ENCODE measurements around the gene VPS41. TPM values are rescaled to one million over a fixed set of nuclear protein-coding genes. Genes with fewer than 3 reads are reported as not detected.

Gene VPS41
- total and polyA plus RNA-seq, 2 of the 13 experiments (the other 11 are each of a cell fraction or from before 2014, with no cell fraction given) = 12.1 to 43.4 TPM

GRCh38 chr7:38677981-38678697 lies 230.9 kb downstream of the VPS41 start:
- TF ChIP-seq ZBTB3 (CRISPR knock-in tag; IDR thresholded peaks at IDR 0.05; ENCODE audit: borderline replicate concordance, low read depth) = no peak
- no peak for TF ChIP-seq PITX1 (CRISPR knock-in tag; IDR thresholded peaks at IDR 0.05)
- TF ChIP-seq TIGD3 (CRISPR knock-in tag; IDR thresholded peaks at IDR 0.05; ENCODE audit: borderline replicate concordance) = no peak
- no peak for TF ChIP-seq ZNF138 (CRISPR knock-in tag; IDR thresholded peaks at IDR 0.05; ENCODE audit: low read depth)
- no peak for TF ChIP-seq GATAD1 (CRISPR knock-in tag; IDR thresholded peaks at IDR 0.05)
- no peak for TF ChIP-seq ARID5B (CRISPR knock-in tag; IDR thresholded peaks at IDR 0.05)
- TF ChIP-seq ZNF552 (CRISPR knock-in tag; IDR thresholded peaks at IDR 0.05; ENCODE audit: borderline replicate concordance) = no peak
- TF ChIP-seq ZSCAN20 (CRISPR knock-in tag; IDR thresholded peaks at IDR 0.05; ENCODE audit: borderline replicate concordance) = no peak
- H4K20me1 ChIP-seq (ENCODE audit: insufficient read depth, low read length) = no peaks in the 10 kb centered on the region
- no peak for ATAC-seq
- no peaks in the 10 kb centered on the region for H3K36me3 ChIP-seq (replicated peaks in 1 of 2; ENCODE audit: control insufficient read depth in 1 of 2, insufficient read depth in 2 of 2, low read length in 2 of 2)
- BruUV-seq (replicated peaks) = no TSS peak
- no peaks in the 10 kb centered on the region for H3K4me1 ChIP-seq (ENCODE audit: insufficient read depth, low read length)
- no peak overlapping the region for H3K4me2 ChIP-seq (ENCODE audit: low read depth, low read length)
- no peak overlapping the region for H3K9ac ChIP-seq (ENCODE audit: insufficient read depth, low read depth, low read length)
- DNase-seq (ENCODE audit: low spot score) = no peak
- POLR2A ChIA-PET = no interaction called here
- no peaks in the 10 kb centered on the region for H3K9me3 ChIP-seq (ENCODE audit: low read length)
- intact Hi-C loops (cut with micrococcal nuclease; ENCODE audit: unreplicated experiment) = no loop called here
- no peak overlapping the region for H3K4me3 ChIP-seq (replicated peaks in 1 of 3; ENCODE audit: insufficient read depth in 1 of 3, low read depth in 2 of 3, low read length in 3 of 3)
- in situ Hi-C loops (cut with HindIII; ENCODE audit: extremely low pct_ligation_motif_present, low pct_unique_long_range_greater_than_20kb) = no loop called here
- no peak overlapping the region for H2AFZ ChIP-seq (ENCODE audit: low read length)
- CTCF ChIA-PET (ENCODE audit: low intra/inter-chr PET ratio, low total read pairs) = no interaction called here
- H3K27ac ChIP-seq (ENCODE audit: extremely low read length, insufficient read depth, low read length) = no peak overlapping the region
- no peaks in the 10 kb centered on the region for H3K79me2 ChIP-seq (ENCODE audit: insufficient read depth, low read length)
- WGBS (ENCODE audit: low lambda C conversion rate) = 24% methylated on average over 3 of the region's 5 CpGs
- no peaks in the 10 kb centered on the region for H3K27me3 ChIP-seq (ENCODE audit: control insufficient read depth in 1 of 2, insufficient read depth in 2 of 2, low read length in 2 of 2)
- FAIRE-seq = no peak

All from HepG2 (cell line).